Measurements from ENCODE around the gene ZEB2.

ZEB2 gene

GRCh38 chr2:144359684-144360083 lies 160.2 kb downstream of the ZEB2 start:
- no peak for DNase-seq (ENCODE audit: low read depth in 2 of 3, low spot score in 1 of 3)

- DNase-seq (ENCODE audit: low read depth in 2 of 3, low spot score in 1 of 3): no peak
Measured at GRCh38 chr2:144358979-144359541, 160.9 kb downstream of the ZEB2 start.

DNA sequence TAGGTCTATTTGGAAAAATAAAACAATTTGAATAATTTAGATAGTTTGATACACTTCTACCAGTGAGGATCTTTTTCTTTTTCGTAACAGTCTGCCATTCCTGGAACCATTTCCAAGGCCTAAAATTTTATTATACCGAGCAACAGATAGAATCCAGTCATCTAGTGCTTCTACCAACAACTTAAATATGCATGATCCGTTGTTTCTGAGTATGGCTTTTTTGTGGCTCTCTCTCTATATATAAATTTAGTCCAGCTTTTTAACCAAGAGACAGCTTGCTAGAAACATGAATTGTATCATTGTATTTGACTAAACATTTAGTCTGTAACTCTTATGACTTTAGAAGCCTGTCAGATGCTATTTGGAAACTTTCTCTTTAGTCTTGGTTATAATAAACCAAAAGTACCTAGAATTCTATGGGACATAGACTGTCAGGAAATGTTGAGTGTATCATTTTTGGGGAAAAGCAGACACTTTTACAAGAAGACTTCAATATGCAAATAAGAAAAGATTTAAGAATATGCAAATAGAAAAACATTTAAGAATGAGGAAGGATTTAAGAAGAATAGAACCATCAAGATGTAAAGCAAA lies 161.4 kb downstream of the ZEB2 start:
- no peak for DNase-seq (ENCODE audit: low read depth in 2 of 3, low spot score in 1 of 3)

- no peak for DNase-seq (ENCODE audit: low read depth in 2 of 3, low spot score in 1 of 3)
Measured at GRCh38 chr2:144357623-144358373, 162.1 kb downstream of the ZEB2 start.

GRCh38 chr2:144356402-144356801 lies 163.5 kb downstream of the ZEB2 start:
- no peak for DNase-seq (ENCODE audit: low read depth in 2 of 3, low spot score in 1 of 3)

- no peak for DNase-seq (ENCODE audit: low read depth in 2 of 3, low spot score in 1 of 3)
Measured at GRCh38 chr2:144354953-144355352, 165.0 kb downstream of the ZEB2 start.

DNA sequence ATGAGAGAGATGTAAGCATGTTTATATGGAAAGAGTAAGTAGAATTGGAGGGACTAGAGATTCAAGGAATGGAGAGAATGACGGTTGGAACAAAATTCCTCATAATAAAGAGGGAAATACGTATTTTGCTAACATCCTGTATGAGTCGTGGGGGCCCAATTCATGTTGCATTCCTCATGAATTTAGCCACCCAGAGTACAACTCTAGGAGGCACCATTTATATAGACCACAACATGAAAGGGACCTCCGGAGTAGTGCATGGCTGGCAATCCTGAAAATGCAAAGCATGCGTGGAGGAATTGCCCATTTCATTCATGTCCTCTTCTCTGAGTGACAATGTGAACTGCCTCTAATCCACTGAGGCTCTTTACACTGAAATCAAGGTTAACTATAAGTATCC lies 168.2 kb downstream of the ZEB2 start:
- no peak for DNase-seq (ENCODE audit: low read depth in 2 of 3, low spot score in 1 of 3)

GRCh38 chr2:144350151-144350802 lies 169.6 kb downstream of the ZEB2 start:
- peak in 1 of 3 donors; percentile 6 for DNase-seq (ENCODE audit: low read depth in 2 of 3, low spot score in 1 of 3)

GRCh38 chr2:144349674-144350073 lies 170.2 kb downstream of the ZEB2 start:
- DNase-seq (ENCODE audit: low read depth in 2 of 3, low spot score in 1 of 3): no peak

- no peak for DNase-seq (ENCODE audit: low read depth in 2 of 3, low spot score in 1 of 3)
Measured at GRCh38 chr2:144348846-144349245, 171.1 kb downstream of the ZEB2 start.

- DNase-seq (ENCODE audit: low read depth in 2 of 3, low spot score in 1 of 3): no peak
Measured at GRCh38 chr2:144346229-144346628, 173.7 kb downstream of the ZEB2 start.

DNA sequence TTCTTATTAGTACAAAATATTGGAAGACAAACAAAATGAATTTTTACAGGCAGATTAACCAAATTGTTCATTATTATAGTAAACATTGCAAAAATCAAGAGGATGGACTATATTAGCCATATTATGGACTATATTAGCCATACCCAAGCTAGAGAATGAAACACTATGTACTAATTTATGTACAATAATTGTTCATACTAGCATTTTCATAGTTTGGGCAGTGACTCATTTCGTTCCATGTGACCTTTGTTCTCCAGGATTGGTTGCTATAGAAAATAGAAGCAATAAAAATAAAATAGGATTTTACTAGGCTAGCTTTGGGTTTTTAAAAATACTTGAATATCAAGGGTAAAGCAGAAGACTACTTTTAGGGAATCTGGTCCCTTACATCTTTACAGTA lies 176.8 kb downstream of the ZEB2 start:
- DNase-seq (ENCODE audit: low read depth in 2 of 3, low spot score in 1 of 3): no peak

GRCh38 chr2:144341538-144341937 lies 178.4 kb downstream of the ZEB2 start:
- no peak for DNase-seq (ENCODE audit: low read depth in 2 of 3, low spot score in 1 of 3)

- no peak for DNase-seq (ENCODE audit: low read depth in 2 of 3, low spot score in 1 of 3)
Measured at GRCh38 chr2:144339048-144339447, 180.9 kb downstream of the ZEB2 start.

- DNase-seq (ENCODE audit: low read depth in 2 of 3, low spot score in 1 of 3): no peak
Measured at GRCh38 chr2:144334551-144334950, 185.4 kb downstream of the ZEB2 start.

All from stimulated activated CD4-positive, alpha-beta T cell treated with anti-CD3 and anti-CD28 coated beads, Interleukin-12 subunit alpha, Interleukin-12 subunit beta, amount 100 ng/mL, for 48 hours (primary cell).